Stimulated activated CD8-positive, alpha-beta memory T cell treated with anti-CD3 and anti-CD28 coated beads, Interleukin-4, amount 100 ng/mL, for 48 hours (primary cell): ENCODE measurements around the gene SH3TC1.

Experiments used
- DNase-seq: peaks from one replicate; pipeline ENCODE4 v3.0.0-alpha.2; 2020

The SH3TC1 gene

DNA sequence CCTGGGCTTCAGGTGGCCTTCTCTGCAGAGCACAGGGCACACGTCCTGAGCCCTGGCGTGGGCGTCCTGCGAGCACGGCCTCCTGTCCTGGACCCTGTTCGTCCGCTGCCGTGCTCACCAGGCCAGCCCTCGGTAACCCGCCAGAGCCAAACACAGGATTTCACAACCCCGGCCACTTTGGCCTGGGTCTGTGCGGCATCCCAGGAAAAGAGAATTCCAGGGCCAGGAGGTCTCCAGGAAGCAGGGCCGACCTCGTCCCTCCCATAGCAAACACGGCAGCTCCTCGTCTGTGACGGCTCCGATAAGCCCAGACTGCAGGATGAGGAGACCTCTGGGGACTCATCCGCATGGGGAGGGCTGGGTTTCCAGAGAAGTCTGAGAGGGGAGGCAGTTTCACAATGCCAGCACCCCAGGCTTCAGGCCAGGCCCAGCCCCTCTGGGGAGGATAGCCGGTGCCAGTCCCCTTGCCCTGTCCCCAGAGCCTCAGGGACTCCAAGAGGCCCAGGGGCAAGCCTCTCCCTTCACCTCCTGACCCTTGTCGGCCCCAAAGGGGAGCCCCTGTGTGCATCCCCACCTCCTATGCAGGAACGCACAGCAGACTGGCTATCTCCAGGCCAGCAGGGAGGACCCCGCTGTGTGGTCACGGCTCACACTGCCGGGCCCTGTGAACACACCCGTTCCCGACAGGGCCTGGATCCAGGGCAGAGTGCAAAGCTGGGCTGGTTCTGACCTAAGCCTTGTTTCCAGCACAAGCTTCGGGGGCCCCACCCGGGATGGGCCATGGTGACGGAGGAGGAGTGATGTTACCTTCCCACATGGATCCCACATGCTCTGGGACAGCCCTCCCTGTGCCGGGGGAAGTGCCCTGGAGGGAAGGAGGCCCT lies 48.2 kb downstream of the SH3TC1 start:
- DNase-seq = no peak

DNA sequence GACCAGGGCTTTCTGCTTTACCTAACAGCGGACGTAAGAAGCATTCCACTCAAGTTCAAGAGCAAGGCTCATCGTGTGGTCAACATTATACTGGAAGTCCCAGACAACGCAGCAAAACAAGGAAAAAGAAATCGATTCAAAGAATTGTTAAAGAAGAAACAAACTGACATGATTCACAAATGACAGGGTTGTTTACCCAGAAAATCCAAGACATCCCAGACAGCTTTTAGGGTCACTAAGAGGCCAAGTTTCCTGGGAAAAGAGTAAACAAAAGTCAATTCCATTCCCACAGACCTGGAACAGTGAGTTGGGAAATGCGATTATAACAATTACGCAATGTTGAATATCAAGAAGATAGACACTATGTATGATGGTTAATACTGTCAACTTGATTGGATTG lies 49.0 kb downstream of the SH3TC1 start:
- no peak for DNase-seq

DNA sequence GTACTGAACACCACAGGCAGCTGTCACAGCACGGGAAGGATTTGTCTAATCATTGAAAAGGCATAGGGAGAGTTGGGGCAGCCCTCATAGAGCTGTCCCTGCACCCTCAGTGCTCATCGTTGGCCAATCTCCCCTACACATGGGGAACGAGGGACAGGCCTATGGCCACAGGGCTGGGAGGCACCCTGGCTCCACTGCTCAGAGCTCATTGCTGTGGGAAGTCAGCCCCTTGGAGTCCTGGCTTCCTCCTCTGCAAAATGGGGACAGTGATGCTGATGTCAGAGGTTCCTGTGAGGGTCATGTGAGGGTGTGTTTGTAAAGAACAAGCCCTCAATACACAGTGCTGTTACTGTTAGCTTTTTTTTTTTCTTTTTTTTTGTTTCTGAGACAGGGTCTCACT lies 51.1 kb downstream of the SH3TC1 start:
- DNase-seq = no peak

DNA sequence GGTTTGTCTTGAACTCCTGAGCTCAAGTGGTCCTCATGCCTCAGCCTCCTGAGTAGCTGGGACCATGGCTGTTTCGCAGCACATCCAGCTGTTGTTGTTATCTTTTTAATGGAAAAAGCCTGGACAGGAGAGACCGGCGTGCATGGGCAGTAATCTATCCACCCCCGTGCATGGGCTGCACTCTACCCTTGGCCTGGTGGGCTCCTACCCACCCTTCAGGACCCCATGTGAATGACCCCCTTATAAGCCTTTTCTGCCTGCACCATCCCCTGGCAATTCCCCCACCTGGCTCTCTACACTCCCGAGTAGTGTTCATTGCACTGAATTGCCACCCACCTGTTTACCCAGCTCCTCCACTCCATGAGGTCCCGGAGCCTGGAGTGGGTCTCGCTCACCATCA lies 51.5 kb downstream of the SH3TC1 start:
- no peak for DNase-seq

DNA sequence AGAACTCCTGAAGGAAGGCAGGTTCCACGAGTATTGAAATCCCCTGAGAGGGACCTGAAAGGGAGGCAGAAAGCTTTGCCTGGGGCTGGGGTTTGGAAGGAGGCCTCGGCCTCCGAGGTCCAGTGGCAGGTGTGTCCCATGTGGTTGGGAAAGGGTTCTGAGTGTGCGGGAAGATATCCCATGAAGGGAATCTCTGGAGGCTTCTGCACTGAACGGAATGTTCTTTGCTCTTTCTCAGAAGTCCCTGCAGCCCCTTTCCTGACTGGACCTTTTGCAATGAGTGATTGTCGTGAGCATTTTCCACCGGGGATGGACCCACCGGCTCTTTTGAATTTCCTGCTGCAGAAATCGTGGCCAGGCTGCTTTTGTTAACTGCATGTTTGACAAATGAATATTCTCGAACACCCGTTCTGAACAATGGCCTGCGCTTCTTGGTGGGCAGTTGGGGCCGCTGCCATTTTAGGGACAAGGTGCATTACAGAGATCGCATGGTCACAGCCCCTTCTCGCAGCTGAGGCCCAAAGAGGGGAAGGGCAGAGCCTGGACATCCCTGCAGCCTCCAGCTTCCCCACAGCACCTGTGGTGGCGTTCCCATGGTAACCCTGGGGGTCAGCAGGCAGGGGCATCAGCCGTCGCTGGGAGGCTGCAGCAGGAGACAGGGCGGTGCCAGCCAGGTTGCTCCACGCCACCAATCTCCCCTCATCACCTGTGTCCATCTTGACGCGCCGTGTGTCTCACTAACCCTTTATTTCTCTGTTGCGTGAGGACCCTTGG lies 52.2 kb downstream of the SH3TC1 start:
- no peak for DNase-seq

- DNase-seq = no peak
Measured at GRCh38 chr4:8252301-8253173, 53.4 kb downstream of the SH3TC1 start.

- DNase-seq = no peak
Measured at GRCh38 chr4:8254076-8254475, 55.0 kb downstream of the SH3TC1 start.

DNA sequence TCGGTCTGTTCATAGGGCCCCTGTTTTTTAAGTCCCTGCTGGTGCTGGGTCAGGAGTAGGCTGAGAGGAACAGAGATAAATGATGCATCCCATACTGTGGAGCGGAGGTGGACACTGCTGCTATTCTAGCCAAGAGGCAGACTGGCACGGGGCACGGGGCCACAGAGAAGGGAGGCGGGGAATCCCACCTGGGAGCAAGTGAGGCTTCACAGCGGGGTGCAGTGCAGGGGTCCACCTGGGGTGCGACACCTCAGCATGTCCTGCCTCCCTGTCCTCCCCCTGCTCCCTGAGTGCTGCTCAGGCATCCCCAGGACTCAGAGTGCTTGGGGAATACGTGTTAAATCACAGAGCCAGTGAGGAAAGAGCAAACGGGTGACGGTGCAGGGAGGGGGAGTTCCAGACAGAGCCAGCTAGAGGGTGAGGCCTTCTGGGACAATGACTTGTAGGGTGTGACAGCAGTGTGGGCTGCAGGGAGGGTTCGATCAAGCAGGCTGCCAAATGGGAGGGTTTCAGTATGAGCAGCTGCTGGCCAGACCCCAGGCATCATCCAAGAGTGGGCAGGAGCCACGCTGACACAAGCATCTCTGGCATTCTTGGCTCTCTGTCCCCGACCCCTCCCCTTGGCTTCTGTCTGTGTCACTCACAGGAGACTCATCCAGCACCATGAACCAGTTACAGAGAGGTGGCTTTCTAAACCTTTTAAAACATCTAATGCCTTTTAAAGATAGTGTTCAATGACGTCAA lies 56.8 kb downstream of the SH3TC1 start:
- DNase-seq = no peak

- no peak for DNase-seq
Measured at GRCh38 chr4:8257854-8258253, 58.8 kb downstream of the SH3TC1 start.

GRCh38 chr4:8258552-8259212 lies 59.6 kb downstream of the SH3TC1 start:
- DNase-seq = no peak

- no peak for DNase-seq
Measured at GRCh38 chr4:8259743-8260430, 60.8 kb downstream of the SH3TC1 start.

DNA sequence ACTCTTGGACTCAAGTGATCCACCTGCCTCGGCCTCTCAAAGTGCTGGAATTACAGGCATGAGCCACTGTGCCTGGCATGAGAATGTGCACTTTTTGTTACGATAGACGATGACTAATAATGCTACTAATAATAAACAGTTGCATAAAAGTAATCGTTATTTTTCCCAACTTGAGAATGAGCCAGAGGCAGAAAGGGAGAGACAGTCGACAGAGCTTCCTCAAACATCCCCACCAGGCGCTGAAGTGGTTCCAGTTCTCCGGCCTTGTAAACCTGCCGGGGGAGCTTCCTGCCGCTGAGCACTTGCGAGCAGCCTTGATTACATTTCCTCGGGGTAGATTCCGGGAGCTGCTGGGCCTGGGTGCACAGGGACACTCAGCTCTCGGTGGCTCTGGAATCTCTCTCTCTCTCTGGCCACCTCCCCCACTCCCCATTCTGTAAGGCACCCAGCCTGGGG lies 61.6 kb downstream of the SH3TC1 start:
- DNase-seq = no peak

GRCh38 chr4:8261851-8262535 lies 62.9 kb downstream of the SH3TC1 start:
- DNase-seq = no peak

DNA sequence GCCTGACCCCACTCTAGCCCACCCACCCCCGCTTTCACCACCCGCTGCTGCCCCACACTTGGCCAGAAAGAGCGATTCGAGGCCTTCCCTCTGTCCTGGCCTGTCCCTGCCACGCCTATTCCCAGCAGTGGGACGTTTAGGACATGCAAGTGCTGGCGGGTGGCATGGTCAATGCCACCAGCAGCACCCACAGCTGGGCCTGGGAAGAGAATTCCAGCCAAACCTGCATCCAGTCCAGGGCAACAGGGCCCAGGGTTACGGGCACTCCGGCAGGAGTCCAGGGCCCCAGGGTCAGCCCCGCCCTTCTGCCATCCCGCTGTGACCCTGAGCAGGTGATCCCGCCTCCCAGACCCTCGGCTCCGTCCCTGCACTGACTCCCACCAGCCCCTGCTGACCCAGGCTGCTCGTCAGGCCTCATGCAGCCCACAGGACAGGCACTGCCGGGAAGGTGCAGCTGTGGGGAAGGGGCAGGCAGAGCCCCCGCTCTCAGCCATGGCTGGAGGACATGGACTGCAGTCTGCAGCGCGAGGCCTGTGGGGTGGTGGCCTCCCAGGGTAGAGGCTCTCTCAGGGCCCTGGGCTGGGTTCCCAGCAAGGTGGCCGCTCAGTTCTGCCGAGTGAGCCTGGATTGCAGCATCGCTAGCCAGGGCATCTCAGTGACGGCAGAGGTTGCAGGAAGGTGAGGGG lies 63.7 kb downstream of the SH3TC1 start:
- no peak for DNase-seq

DNA sequence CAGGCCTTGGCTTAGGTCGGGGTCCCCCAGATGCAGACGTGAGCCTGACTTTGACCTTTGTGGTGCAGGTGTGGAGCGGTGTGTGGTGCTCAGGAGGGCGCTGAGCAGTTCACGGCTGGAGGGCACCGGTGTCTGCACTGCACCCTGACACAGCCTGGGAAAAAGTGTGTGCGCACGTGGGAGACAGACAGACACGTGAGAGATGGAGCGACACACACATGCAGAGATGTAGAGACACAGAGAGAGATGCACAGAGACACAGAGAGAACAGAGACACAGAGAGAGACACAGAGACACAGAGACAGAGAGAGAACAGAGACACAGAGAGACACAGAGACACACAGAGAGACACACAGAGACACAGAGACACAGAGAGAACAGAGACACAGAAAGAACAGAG lies 64.3 kb downstream of the SH3TC1 start:
- DNase-seq = no peak

DNA sequence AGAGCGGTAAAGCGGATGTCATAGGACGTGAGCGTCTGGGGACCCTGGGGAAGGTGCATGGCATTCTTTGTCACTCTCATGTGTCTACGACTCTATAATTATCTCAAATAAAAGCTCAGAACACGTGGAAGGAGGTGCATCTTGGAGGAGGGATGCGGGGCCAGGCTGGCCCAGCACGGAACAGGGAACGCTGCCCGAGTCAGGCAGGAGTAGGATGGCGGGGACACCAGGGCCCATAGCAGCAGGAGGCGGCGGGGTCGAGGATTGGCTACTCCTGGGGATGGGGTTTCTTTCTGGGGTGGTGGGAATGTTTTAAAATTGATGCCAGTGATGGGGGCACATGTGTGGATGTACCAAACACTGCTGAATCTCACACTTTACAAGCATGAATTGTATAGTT lies 65.0 kb downstream of the SH3TC1 start:
- no peak for DNase-seq

DNA sequence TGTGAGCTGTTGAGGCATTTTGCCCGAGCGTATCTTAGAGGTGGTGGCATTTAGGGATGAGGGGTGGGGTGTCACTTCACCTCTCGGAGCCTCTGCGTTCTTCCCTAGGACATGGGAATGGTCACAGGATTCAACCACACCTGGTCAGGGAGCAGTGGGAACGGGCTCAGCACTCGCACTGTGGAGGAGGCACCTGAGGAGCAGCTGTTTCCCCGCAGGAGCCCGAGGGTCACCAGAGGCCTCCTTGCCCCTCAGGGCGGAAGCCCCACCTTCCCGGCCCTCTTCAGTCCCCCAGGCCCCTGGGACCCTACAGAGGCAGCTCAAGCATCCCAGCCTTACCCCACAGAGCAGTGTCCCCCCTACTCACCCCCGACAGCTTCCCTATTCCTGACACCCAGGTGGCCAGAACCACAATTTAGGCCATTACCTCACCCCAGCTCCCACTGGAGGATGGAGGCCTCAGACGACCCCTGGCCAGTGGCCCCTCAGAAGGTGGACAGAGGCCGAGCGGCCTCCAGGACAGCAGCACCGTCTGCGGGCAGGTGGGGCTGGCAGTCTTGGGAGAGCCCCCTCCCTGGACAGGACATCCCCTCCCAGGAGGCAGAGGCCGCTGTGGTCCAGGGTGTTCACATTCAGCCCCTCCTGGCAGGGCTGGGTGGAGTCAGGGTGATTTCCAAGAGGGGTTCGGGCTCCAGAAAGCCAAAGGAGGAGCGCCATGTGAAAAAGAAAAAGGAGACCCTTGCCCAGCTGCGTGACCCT lies 66.3 kb downstream of the SH3TC1 start:
- no peak for DNase-seq

DNA sequence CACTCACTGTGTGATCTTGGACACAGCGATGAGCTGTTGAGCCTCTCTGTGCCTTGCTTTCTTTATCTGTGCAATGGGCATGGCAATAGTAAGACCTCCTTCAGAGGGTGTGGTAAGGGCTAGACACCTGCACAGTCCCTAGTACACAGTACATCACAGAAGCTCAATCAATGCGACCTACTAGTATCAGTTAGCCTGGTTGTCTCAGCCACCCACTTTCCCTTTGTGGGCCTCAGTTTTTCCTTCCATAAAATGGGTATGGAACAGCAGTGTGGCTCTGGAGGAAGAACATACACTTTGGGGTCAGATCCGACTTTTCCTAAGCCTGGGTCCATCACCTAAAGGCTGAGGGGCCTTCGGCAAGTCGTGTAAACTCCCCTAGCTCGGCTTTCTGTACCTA lies 67.0 kb downstream of the SH3TC1 start:
- no peak for DNase-seq

GRCh38 chr4:8266508-8266907 lies 67.4 kb downstream of the SH3TC1 start:
- DNase-seq = no peak
